C4-2B (cell line): ENCODE results near the gene RRAS2.
"Not testable (repeated sequence)": the region's sequence is repeated elsewhere in the genome, so short reads cannot be mapped to it uniquely, and the experiment has no call there.

Experiments used
- CTCF ChIP-seq: fragments of 450-650 bp; conservative IDR thresholded peaks from 2 replicates; pipeline ENCODE4 v1.5.1; 2017; ENCODE audit warnings: mild to moderate bottlenecking
- ZFX ChIP-seq: fragments of 450-650 bp; IDR thresholded peaks from 2 replicates; pipeline ENCODE4 v1.6.1; 2017

GRCh38 chr11:14403528-14403927 lies 44.5 kb upstream of the RRAS2 start:
- not testable (repeated sequence) for TF ChIP-seq CTCF, ZFX
